HFFc6 (cell line): ENCODE data around the gene FSIP2. TPM values are rescaled to one million over a fixed set of nuclear protein-coding genes. Genes with fewer than 3 reads are reported as not detected.

ENCODE experiments used
- DNase-seq: peaks from one replicate; pipeline ENCODE4 v3.0.0-alpha.2; 2018
- H3K27ac Mint-ChIP-seq: 2 replicates; pipeline ENCODE4 v1.8.0; 2020; ENCODE audit warnings: mild to moderate bottlenecking, mixed read lengths
- H3K27me3 Mint-ChIP-seq: 2 replicates; pipeline ENCODE4 v1.8.0; 2021; ENCODE audit warnings: mild to moderate bottlenecking, moderate library complexity, mixed read lengths; ENCODE audit not compliant: insufficient read depth
- H3K36me3 Mint-ChIP-seq: 2 replicates; pipeline ENCODE4 v1.8.0; 2021; ENCODE audit warnings: low read depth, mixed read lengths
- H3K4me1 Mint-ChIP-seq: 2 replicates; pipeline ENCODE4 v1.8.0; 2020; ENCODE audit warnings: low read depth, mixed read lengths
- H3K4me3 Mint-ChIP-seq: 2 replicates; pipeline ENCODE4 v1.8.0; 2020; ENCODE audit warnings: mild to moderate bottlenecking, moderate library complexity, mixed read lengths
- H3K9me3 Mint-ChIP-seq: 2 replicates; pipeline ENCODE4 v1.8.0; 2020; ENCODE audit warnings: mild to moderate bottlenecking, mixed read lengths
- long read RNA-seq: library from polyadenylated mRNA; unstranded; transcript quantifications from one replicate; pipeline ENCODE4 v2.0.0, GENCODE V29; 2019
- total RNA-seq, 6 experiments: library from RNA; stranded (reverse); fragmentation: NEBNext Ultra II Directional; extraction: Animal tissue kit (Norgen Biotek cat#: 25700); gene quantifications; 2 replicates in 1 of 6; 3 replicates in 5 of 6; pipeline ENCODE4 v1.2.3, GENCODE V29; 2021
- TF ChIP-seq, protein P1 (sequence below): fragments of 200-600 bp; sonication (generic); IDR thresholded peaks from 2 replicates; pipeline ENCODE4 v1.5.0; 2021; ENCODE audit warnings: antibody characterized with exemption, mild to moderate bottlenecking

FSIP2 gene, protein sequence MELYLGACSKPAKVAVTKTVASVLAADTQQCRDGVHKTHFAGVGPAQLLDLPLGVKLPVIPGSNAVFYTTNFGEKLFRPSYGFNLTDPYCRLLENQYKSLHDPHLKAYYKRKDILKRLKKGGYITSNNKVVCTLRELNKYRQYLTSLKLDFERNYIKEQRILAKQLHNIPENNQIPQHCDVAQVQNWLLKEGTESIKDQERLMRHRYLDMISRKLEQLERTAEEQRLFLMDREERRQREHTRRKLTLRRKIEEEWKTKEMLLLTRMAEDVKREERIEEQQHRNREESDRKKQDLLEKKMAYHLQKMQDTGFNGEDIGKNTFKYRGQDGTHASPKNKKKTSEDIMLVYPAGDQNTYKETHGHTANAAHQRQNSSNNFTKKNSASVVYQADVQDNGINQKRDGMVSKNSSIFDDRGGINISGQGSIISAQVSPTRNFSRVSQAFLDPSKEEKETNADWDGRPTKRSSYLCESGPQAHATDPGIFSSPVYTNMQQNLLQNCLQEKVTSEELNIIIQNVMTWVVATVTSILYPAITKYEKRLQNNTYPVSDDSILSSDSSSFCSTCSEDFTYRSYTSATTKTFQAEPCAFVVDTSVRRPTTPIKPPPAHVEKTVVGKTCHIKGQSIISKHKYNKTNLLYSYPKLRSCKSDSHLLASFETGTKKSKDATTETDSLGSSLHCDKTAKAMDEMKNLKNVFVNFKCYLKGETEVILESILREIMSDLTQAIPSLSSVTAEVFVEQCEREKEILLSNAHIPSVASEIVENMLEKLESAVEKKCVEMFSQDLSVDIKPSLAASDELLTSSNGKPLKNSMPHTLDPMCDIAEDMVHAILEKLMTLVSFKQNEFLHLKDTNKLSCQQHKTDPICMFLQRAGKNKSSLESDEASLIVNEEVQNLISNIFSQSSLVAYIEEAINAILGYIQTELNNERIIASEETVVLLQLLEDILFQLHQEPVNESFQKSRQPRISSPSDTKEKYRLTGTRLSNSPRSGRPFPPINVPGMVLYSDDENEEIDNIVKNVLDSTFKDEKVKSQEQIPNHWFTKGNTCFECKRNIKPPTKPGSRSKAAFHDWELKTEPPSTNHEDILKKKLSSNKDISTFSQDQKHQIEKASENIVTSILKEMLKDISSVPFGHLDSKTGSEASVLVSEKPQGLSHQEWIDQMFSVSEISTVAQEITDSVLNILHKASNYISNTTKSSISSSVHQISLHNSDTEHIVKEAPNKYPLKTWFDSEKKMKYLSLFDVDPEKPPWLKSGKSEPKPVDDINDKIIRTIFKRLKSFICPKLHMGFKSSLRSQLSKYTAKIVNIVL (N-terminal part only)
- total RNA-seq, result under 1 TPM in 2 of 6 experiments, not detected in 4; under 0.01 to 0.05 TPM
- long read RNA-seq, result 0 reads

DNA sequence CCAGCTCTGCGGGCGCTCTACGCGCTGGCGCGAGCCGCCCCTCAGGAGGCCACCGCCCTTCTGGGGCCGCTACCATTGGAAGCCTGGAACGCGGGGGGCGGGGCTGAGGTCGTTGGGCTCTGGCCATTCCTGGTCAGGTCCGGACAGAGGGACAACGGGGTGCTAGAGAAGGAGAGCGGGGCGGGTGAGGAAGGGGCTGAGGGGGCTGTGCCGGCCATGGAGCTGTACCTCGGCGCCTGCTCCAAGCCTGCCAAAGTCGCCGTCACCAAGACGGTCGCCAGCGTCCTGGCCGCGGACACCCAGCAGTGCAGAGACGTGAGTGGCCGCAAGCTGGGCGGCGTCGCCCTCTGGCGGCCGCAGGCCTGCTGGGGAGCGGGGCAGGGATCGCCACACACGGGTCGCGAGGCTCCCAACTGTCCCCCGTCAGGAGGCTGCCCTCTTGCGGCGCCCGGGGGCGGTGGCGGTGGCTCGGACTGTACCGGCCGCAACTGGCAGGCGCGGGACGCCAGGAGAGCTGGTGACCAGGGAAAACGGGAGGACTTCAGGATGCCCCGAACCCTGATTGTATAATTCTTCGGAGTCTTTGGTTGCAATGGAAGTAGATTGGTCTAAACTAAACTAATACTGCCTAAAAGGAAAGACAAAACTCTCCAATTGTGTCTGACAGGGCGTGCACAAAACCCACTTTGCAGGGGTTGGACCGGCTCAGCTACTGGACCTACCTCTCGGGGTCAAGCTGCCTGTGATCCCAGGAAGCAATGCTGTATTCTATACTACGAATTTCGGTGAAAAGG, at the start of gene FSIP2:
Gene FSIP2, plus strand, starts transcription at position 126 of the 794 bp plus-strand sequence. Its CDS starts 91 bp downstream, at position 217.
- H3K36me3 Mint-ChIP-seq, result no peaks in the 10 kb centered on the region; the same call in 1 of the 2 replicates
- no peaks in the 10 kb centered on the region for H3K4me1 Mint-ChIP-seq
- TF ChIP-seq, protein P1, sequence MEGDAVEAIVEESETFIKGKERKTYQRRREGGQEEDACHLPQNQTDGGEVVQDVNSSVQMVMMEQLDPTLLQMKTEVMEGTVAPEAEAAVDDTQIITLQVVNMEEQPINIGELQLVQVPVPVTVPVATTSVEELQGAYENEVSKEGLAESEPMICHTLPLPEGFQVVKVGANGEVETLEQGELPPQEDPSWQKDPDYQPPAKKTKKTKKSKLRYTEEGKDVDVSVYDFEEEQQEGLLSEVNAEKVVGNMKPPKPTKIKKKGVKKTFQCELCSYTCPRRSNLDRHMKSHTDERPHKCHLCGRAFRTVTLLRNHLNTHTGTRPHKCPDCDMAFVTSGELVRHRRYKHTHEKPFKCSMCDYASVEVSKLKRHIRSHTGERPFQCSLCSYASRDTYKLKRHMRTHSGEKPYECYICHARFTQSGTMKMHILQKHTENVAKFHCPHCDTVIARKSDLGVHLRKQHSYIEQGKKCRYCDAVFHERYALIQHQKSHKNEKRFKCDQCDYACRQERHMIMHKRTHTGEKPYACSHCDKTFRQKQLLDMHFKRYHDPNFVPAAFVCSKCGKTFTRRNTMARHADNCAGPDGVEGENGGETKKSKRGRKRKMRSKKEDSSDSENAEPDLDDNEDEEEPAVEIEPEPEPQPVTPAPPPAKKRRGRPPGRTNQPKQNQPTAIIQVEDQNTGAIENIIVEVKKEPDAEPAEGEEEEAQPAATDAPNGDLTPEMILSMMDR, result peak; percentile 15; the same call in 1 of the 2 replicates
- H3K4me3 Mint-ChIP-seq, result no peak within 1 kb of the TSS
- no peak within 1 kb of the TSS for H3K27ac Mint-ChIP-seq
- H3K27me3 Mint-ChIP-seq, result peaks cover 1% of the 10 kb centered on the region; the same call in 1 of the 2 replicates
- peaks cover 61% of the 10 kb centered on the region for H3K9me3 Mint-ChIP-seq
- no peak for DNase-seq

DNA sequence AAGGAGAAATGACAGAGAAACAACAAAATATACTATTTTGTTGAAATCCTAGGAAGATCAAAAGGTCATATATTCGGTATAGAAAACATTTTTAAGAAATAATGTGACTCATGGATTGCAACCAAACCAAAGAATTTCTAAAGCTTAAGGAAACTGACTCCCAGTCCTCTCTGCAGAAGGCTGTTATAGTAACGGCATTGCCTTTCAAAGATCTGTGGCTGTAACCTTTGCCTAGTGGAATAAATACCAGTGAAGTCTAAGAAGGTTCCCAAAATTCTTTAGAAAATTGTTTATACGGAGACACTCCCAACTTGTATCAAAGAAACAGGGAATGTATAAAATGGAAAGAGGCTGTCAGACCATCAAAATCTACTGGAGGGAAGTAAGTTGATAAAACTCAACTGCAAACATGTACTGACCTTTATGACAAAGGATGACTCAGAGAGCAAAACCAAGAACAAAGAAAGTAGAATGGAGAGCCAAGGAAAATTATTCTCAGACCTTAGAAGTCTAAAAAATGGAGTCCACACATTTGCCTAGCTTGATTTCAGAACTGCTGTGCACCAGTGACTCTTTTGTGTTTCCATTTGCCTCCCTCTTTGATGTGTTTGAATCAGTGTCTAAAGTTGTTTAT, 48.6 kb upstream of the FSIP2 start:
- Mint-ChIP-seq H3K9me3 (peaks cover 40% of the 10 kb centered on the region), H3K27ac (no peak overlapping the region), H3K4me3 (no peak overlapping the region), H3K36me3 (no peaks in the 10 kb centered on the region), H3K4me1 (no peaks in the 10 kb centered on the region), H3K27me3 (no peaks in the 10 kb centered on the region)
- TF ChIP-seq, protein P1, result no peak
- no peak for DNase-seq

DNA sequence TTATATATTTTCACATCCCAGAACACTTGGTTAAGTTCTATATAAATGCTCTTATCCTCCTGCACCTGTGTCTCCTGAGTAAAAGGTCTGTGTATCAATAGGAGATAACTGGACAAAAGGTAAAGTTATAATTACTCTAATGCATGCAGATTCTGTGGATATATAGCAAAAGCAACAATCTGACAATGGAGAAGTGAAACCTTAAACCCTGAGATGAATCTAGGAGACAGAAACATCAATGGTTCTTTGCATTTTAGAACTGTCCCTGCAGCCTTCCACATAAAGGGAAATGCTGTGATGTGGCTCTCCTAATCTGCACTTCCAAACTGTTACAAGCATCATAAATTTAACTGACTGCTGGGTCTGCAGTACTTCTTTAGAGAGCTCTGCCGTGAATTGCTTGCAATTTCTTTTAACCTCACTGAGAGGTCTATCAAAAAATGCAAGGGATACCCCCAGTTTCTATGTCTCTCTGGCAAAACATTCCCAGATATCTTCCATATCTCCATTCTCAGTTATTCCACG, 42.8 kb upstream of the FSIP2 start:
- H3K4me1 Mint-ChIP-seq, result no peaks in the 10 kb centered on the region
- no peaks in the 10 kb centered on the region for H3K36me3 Mint-ChIP-seq
- TF ChIP-seq, protein P1, result no peak
- H3K27me3 Mint-ChIP-seq, result no peaks in the 10 kb centered on the region
- no peak for DNase-seq
- H3K27ac Mint-ChIP-seq, result no peak overlapping the region
- H3K9me3 Mint-ChIP-seq, result peaks cover 13% of the 10 kb centered on the region
- H3K4me3 Mint-ChIP-seq, result no peak overlapping the region

DNA sequence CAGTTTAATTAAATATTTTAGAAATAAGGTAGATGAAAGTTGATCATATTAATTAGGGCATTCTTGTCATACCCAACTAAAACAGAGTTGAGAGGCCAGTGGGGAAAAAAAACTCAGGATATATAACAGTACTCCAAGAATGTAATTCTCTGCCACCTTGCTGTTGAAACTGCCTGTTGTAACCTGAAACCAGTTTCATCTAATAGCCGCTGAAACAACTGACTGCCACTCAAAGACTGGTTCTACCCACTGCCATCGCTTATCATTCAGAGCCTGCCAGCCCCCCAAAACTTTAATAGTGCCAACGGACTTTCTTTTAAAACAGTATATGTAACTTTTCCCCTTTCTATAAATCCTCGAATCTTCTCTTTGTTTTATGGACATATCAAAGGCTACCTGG, 37.7 kb upstream of the FSIP2 start:
- H3K27ac Mint-ChIP-seq, result no peak overlapping the region
- DNase-seq, result no peak
- no peak overlapping the region for H3K4me3 Mint-ChIP-seq
- H3K27me3 Mint-ChIP-seq, result no peaks in the 10 kb centered on the region
- no peaks in the 10 kb centered on the region for H3K4me1 Mint-ChIP-seq
- H3K36me3 Mint-ChIP-seq, result no peaks in the 10 kb centered on the region
- H3K9me3 Mint-ChIP-seq, result peaks cover 13% of the 10 kb centered on the region
- TF ChIP-seq, protein P1, result no peak
